ENCODE results near the gene MSX2.

The MSX2 gene

GRCh38 chr5:174724484-174725260 lies at the start of gene MSX2:
MSX2 (plus strand) TSS chr5:174724582; CDS start chr5:174724660, 78 bp downstream.
- peak; percentile 86 for DNase-seq (ENCODE audit: low read depth)

- no peak for DNase-seq (ENCODE audit: low read depth)
Observed at GRCh38 chr5:174675110-174675509, 49.3 kb upstream of the MSX2 start.

DNA sequence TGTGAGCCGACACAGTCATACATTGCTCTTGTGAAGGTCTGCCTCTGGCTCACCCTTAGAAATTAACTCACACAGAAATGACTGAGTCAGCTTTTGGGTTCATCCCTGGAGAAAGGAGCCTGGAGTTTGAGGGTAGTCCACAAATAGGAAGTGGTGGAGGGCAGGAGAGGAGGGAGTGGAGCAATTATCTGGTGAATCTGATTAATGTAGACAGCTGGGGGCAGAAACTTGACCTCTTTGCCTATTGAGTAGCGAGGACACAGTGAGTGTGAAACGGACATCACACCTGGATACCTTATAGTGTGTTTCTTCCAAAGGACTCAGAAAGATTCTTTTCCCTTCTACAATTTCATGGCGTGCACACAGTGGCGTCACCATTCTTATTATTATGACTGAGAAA lies 48.5 kb upstream of the MSX2 start:
- DNase-seq (ENCODE audit: low read depth), result no peak

GRCh38 chr5:174678107-174678506 lies 46.3 kb upstream of the MSX2 start:
- no peak for DNase-seq (ENCODE audit: low read depth)

- no peak for DNase-seq (ENCODE audit: low read depth)
Observed at GRCh38 chr5:174680901-174681565, 43.3 kb upstream of the MSX2 start.

DNA sequence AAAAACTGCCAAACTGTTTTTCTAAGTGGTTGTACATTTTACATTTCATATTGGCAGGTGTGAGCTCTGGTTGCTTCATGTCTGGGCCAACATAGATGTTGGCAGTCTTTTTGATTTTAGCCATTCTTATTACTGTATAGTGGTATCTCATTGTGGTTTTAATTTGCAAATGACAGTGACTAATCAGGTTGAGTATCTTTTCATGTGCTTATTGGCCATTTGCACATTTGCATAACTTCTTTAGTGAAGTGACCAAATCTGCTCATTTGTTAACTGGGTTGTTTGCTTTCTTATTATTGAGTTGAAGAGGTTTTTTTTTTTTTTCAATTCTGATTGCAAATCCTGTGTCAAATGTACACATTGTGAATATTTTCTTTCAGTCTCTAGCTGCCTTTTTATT lies 36.9 kb upstream of the MSX2 start:
- no peak for DNase-seq (ENCODE audit: low read depth)

DNA sequence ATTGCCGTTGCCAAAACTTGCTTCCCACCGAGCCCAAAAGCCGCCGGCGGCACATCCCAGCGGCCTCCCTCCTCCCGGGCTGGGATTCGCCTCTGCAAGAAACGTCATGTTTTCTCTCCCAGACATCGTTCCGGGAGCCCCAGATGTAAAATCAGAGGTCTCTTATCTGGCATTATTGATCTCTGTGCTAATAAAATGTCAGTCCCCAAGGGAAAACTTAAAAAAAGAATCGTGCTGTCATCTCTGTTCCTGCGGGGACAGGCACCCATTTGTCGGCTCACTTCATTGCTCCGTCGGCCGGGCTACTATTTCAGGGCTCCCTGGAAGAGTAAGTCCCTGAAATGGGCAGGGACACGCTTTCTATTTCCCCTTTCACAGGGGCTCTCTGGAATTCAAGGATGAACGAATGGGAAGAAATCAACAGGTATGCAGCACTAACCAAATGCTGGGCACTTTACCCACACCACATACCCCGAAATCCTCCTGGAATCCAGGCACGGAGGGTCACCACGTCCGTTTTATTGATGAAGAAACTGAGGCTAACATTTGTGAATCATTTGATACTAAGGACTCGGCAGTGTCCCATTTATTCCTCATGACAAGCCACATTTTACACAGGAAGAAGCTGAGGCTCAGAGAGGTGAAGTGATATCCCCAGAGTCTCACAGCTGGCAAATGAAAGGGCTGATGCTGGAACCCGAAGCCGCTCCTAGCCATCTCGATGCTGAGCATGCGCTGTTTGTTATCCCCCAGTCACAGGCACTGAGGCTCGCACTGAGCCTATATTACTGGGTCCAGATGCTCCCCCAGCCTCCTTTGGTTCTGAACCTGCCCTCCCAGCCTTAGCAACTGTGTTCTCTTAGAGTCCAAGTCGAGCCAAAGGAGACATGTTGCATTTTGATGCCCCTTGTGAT lies 35.7 kb upstream of the MSX2 start:
- DNase-seq (ENCODE audit: low read depth), result no peak

GRCh38 chr5:174690271-174690670 lies 34.1 kb upstream of the MSX2 start:
- DNase-seq (ENCODE audit: low read depth), result no peak

DNA sequence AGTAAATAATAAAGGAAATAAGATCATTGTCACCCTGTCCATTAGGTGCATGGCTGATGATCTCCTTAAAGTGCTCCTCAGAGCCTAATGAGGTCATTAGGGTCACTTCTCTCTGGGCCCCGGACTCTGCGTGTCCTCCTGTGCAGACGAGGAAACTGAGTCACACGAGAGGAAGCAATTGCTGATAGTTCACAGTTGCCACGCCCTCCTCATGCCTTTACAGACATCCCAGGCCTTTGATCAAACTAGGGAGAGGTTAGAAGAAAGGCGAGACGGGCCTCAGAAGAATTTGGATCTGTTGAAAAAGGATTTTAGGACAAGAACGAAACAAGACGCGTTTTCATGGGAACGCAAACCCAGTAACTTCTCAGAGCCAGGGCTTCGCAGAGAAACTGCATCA lies 32.0 kb upstream of the MSX2 start:
- DNase-seq (ENCODE audit: low read depth), result no peak

GRCh38 chr5:174692982-174693422 lies 31.4 kb upstream of the MSX2 start:
- no peak for DNase-seq (ENCODE audit: low read depth)

- DNase-seq (ENCODE audit: low read depth), result no peak
Observed at GRCh38 chr5:174693697-174694385, 30.5 kb upstream of the MSX2 start.

DNA sequence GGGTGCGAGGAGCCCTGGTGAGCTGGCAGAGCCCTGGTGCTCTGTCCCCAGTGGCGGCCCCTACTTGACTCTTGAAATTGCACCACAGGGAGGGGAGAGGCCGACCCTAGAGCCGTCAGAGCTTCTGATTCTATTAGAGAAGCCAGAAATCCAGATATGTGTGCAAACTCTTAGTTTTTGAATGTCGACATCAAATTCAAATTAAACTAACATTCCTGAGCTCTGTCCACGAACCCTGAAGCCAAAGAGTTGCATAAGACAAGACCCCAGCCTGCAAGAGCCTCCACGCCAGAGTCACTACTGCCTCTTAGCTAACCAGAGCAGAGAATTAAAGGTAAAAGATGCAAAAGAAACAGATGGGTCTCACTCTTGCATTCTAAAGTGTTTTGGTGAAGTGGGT lies 29.8 kb upstream of the MSX2 start:
- DNase-seq (ENCODE audit: low read depth), result no peak

- DNase-seq (ENCODE audit: low read depth), result no peak
Observed at GRCh38 chr5:174698156-174698555, 26.2 kb upstream of the MSX2 start.

GRCh38 chr5:174699131-174699530 lies 25.3 kb upstream of the MSX2 start:
- DNase-seq (ENCODE audit: low read depth), result no peak

GRCh38 chr5:174706997-174707572 lies 17.3 kb upstream of the MSX2 start:
- DNase-seq (ENCODE audit: low read depth), result no peak

GRCh38 chr5:174707671-174708070 lies 16.7 kb upstream of the MSX2 start:
- DNase-seq (ENCODE audit: low read depth), result no peak

DNA sequence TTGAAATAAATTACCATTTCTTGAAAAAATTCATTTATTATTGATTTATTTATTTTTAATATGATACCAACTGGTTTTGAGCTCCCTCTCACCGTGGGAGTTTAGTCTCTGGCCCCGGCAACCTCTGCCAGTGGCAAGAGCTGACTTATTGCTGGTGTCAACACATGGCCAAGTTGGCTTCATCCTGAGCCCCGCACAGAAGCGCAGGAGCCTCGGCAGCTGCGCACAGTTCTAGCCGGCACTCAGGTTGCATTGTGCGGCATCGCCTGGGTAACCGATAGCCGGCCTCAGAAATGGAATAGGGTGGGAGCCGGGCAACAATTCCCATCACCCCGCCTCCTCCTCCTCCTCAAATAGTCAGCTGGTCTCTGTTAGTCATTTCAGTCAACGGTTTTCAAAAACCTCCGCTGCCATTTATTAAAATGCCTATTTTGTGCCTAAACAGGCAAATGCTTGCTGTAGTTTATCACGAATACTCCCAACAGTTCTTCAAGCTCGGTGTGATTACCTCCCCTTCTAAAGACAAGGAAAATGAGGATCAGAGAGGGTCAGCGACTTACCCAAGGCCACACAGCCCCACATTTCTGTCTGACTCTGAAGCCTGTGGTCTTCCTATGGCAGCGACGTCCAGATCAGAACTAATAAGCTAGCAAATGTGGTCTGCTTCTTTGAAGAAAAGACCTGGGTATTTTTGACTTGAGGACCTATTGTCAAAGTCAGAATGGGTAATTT lies 15.7 kb upstream of the MSX2 start:
- DNase-seq (ENCODE audit: low read depth), result no peak

GRCh38 chr5:174714751-174715150 lies 9.6 kb upstream of the MSX2 start:
- no peak for DNase-seq (ENCODE audit: low read depth)

- DNase-seq (ENCODE audit: low read depth), result no peak
Observed at GRCh38 chr5:174715804-174716203, 8.6 kb upstream of the MSX2 start.

GRCh38 chr5:174717826-174718455 lies 6.4 kb upstream of the MSX2 start:
- DNase-seq (ENCODE audit: low read depth), result no peak
